AG08395 (cell line): ENCODE results near the gene FOXD1.
A peak's percentile ranks its signal among the peaks of the same experiment; 100 is the strongest.
"Not testable (repeated sequence)": the region's sequence is repeated elsewhere in the genome, so short reads cannot be mapped to it uniquely, and the experiment has no call there.

Experiments used
- DNase-seq: peaks from one replicate; pipeline ENCODE4 v3.0.0; 2012; ENCODE audit warnings: mixed read lengths, low spot score

The FOXD1 gene

GRCh38 chr5:73448463-73449136 is at the start of gene FOXD1:
FOXD1 (minus strand) TSS chr5:73448777; CDS start chr5:73448362, 415 bp downstream.
- DNase-seq, result peak; percentile 86

GRCh38 chr5:73497497-73498056 is 49.0 kb upstream of the FOXD1 start:
- DNase-seq, result no peak

GRCh38 chr5:73496984-73497457 is 48.4 kb upstream of the FOXD1 start:
- DNase-seq, result peak; percentile 30

GRCh38 chr5:73495772-73496335 is 47.3 kb upstream of the FOXD1 start:
- no peak for DNase-seq

GRCh38 chr5:73494721-73495120 is 46.1 kb upstream of the FOXD1 start:
- no peak for DNase-seq

GRCh38 chr5:73493421-73493820 is 44.8 kb upstream of the FOXD1 start:
- no peak for DNase-seq

- no peak for DNase-seq
Measured at GRCh38 chr5:73491155-73491554, 42.6 kb upstream of the FOXD1 start.

GRCh38 chr5:73490088-73490487 is 41.5 kb upstream of the FOXD1 start:
- DNase-seq, result no peak

GRCh38 chr5:73488806-73489205 is 40.2 kb upstream of the FOXD1 start:
- no peak for DNase-seq

GRCh38 chr5:73487815-73488214 is 39.2 kb upstream of the FOXD1 start:
- no peak for DNase-seq

GRCh38 chr5:73487257-73487656 is 38.7 kb upstream of the FOXD1 start:
- not testable (repeated sequence) for DNase-seq

- DNase-seq, result no peak
Measured at GRCh38 chr5:73486119-73486899, 37.7 kb upstream of the FOXD1 start.

GRCh38 chr5:73485715-73486114 is 37.1 kb upstream of the FOXD1 start:
- no peak for DNase-seq

- DNase-seq, result no peak
Measured at GRCh38 chr5:73484511-73484910, 35.9 kb upstream of the FOXD1 start.

GRCh38 chr5:73483676-73484075 is 35.1 kb upstream of the FOXD1 start:
- DNase-seq, result no peak

GRCh38 chr5:73482383-73483136 is 34.0 kb upstream of the FOXD1 start:
- DNase-seq, result peak; percentile 53

GRCh38 chr5:73480500-73480899 is 31.9 kb upstream of the FOXD1 start:
- no peak for DNase-seq

- DNase-seq, result no peak
Measured at GRCh38 chr5:73472116-73472515, 23.5 kb upstream of the FOXD1 start.

- no peak for DNase-seq
Measured at GRCh38 chr5:73471654-73472053, 23.1 kb upstream of the FOXD1 start.

- no peak for DNase-seq
Measured at GRCh38 chr5:73469878-73470277, 21.3 kb upstream of the FOXD1 start.

GRCh38 chr5:73468638-73469037 is 20.1 kb upstream of the FOXD1 start:
- DNase-seq, result not testable (repeated sequence)
